Loucy (cell line): ENCODE data around the gene DDX55.

Source experiments
- H2AFZ ChIP-seq: fragments of 200-600 bp; sonication (generic); 2 replicates; pipeline ENCODE4 v1.6.0; 2016; ENCODE audit warnings: antibody characterized with exemption, mild to moderate bottlenecking, low read length, moderate library complexity
- H3F3A ChIP-seq: fragments of 200-600 bp; 2 replicates; pipeline ENCODE4 v1.6.0; 2016; ENCODE audit warnings: antibody characterized with exemption, low read depth, mild to moderate bottlenecking
- H3K27me3 ChIP-seq: fragments of 200-600 bp; sonication (generic); 2 replicates; pipeline ENCODE4 v1.6.1; 2014; ENCODE audit warnings: low read length, mild to moderate bottlenecking; ENCODE audit not compliant: insufficient read depth, poor library complexity, severe bottlenecking
- H3K36me3 ChIP-seq: fragments of 200-600 bp; sonication (generic); 2 replicates; pipeline ENCODE4 v1.6.1; 2016; ENCODE audit warnings: low read length; ENCODE audit not compliant: insufficient read depth
- H3K4me1 ChIP-seq: fragments of 200-600 bp; sonication (generic); 2 replicates; pipeline ENCODE4 v1.5.1; 2014; ENCODE audit warnings: low read length, mild to moderate bottlenecking; ENCODE audit not compliant: insufficient read depth, poor library complexity, severe bottlenecking
- H3K4me2 ChIP-seq: fragments of 200-600 bp; sonication (generic); 2 replicates; pipeline ENCODE4 v1.6.0; 2014; ENCODE audit warnings: antibody characterized with exemption, low read length, low read depth, mild to moderate bottlenecking; ENCODE audit not compliant: poor library complexity, severe bottlenecking
- H3K4me3 ChIP-seq: fragments of 200-600 bp; sonication (generic); 2 replicates; pipeline ENCODE4 v1.5.1; 2014; ENCODE audit warnings: low read length, mild to moderate bottlenecking, mixed read lengths; ENCODE audit not compliant: poor library complexity, severe bottlenecking
- H3K79me2 ChIP-seq: fragments of 200-600 bp; sonication (generic); 2 replicates; pipeline ENCODE4 v1.6.1; 2014; ENCODE audit warnings: low read length; ENCODE audit not compliant: insufficient read depth
- H3K9ac ChIP-seq: fragments of 200-600 bp; sonication (generic); 2 replicates; pipeline ENCODE4 v1.6.0; 2014; ENCODE audit warnings: mild to moderate bottlenecking, low read depth, low read length, moderate library complexity; ENCODE audit not compliant: poor library complexity, severe bottlenecking
- H3K9me2 ChIP-seq: fragments of 200-600 bp; sonication (generic); replicated peaks from 2 replicates; pipeline ENCODE4 v1.6.1; 2016; ENCODE audit warnings: low read depth, low read length, mixed read lengths
- H3K9me3 ChIP-seq: fragments of 200-600 bp; sonication (generic); 2 replicates; pipeline ENCODE4 v1.6.1; 2014; ENCODE audit warnings: mild to moderate bottlenecking, antibody characterized with exemption, low read length, low read depth; ENCODE audit not compliant: insufficient read depth
- H4K20me1 ChIP-seq: fragments of 200-600 bp; sonication (generic); 2 replicates; pipeline ENCODE4 v1.6.0; 2014; ENCODE audit warnings: antibody characterized with exemption, low read length, mild to moderate bottlenecking; ENCODE audit not compliant: insufficient read depth, poor library complexity, severe bottlenecking
- CTCF ChIP-seq: fragments of 200-600 bp; sonication (generic); conservative IDR thresholded peaks from 2 replicates; pipeline ENCODE4 v1.5.1; 2014; ENCODE audit warnings: mild to moderate bottlenecking, antibody characterized with exemption, low read length
- EZH2phosphoT487 ChIP-seq: fragments of 200-600 bp; IDR thresholded peaks from 2 replicates; pipeline ENCODE4 v1.6.1; 2018; ENCODE audit warnings: antibody characterized with exemption, mild to moderate bottlenecking, moderate library complexity, borderline replicate concordance

DDX55 gene

GRCh38 chr12:123654129-123654701 lies 52.3 kb downstream of the DDX55 start:
- H3K79me2 ChIP-seq: no peaks in the 10 kb centered on the region
- H3K27me3 ChIP-seq: no peaks in the 10 kb centered on the region
- no peak overlapping the region for H2AFZ ChIP-seq
- no peaks in the 10 kb centered on the region for H3K9me2 ChIP-seq
- H3K4me1 ChIP-seq: no peaks in the 10 kb centered on the region
- no peaks in the 10 kb centered on the region for H3K9me3 ChIP-seq
- H3K4me3 ChIP-seq: no peak overlapping the region
- peaks cover 21% of the 10 kb centered on the region; the same call in 1 of the 2 replicates for H3K36me3 ChIP-seq
- H3K9ac ChIP-seq: no peak overlapping the region
- H3K4me2 ChIP-seq: no peak overlapping the region
- no peaks in the 10 kb centered on the region for H3F3A ChIP-seq
- TF ChIP-seq CTCF (no peak), EZH2phosphoT487 (no peak)
- no peaks in the 10 kb centered on the region for H4K20me1 ChIP-seq

GRCh38 chr12:123655420-123655819 lies 53.5 kb downstream of the DDX55 start:
- H3K27me3 ChIP-seq: no peaks in the 10 kb centered on the region
- H3K9ac ChIP-seq: no peak overlapping the region
- H3K4me1 ChIP-seq: no peaks in the 10 kb centered on the region
- H3K9me2 ChIP-seq: no peaks in the 10 kb centered on the region
- no peak overlapping the region for H2AFZ ChIP-seq
- TF ChIP-seq EZH2phosphoT487 (no peak), CTCF (no peak)
- no peak overlapping the region for H3K4me3 ChIP-seq
- no peak overlapping the region for H3K4me2 ChIP-seq
- H3K79me2 ChIP-seq: no peaks in the 10 kb centered on the region
- H3K36me3 ChIP-seq: peaks cover 28% of the 10 kb centered on the region; the same call in 1 of the 2 replicates
- no peaks in the 10 kb centered on the region for H3K9me3 ChIP-seq
- H3F3A ChIP-seq: no peaks in the 10 kb centered on the region
- no peaks in the 10 kb centered on the region for H4K20me1 ChIP-seq

- Histone ChIP-seq H3K27me3 (no peaks in the 10 kb centered on the region), H4K20me1 (no peaks in the 10 kb centered on the region), H3K9ac (no peak overlapping the region), H3K4me2 (no peak overlapping the region), H3K36me3 (peaks cover 28% of the 10 kb centered on the region; the same call in 1 of the 2 replicates), H3K9me2 (no peaks in the 10 kb centered on the region), H3K9me3 (no peaks in the 10 kb centered on the region), H2AFZ (no peak overlapping the region), H3F3A (no peaks in the 10 kb centered on the region), H3K79me2 (no peaks in the 10 kb centered on the region), H3K4me1 (no peaks in the 10 kb centered on the region), H3K4me3 (no peak overlapping the region)
- TF ChIP-seq CTCF (no peak), EZH2phosphoT487 (no peak)
These were observed 54.5 kb downstream of the DDX55 start for GRCh38 chr12:123656392-123656791.
